ENCODE results near the gene NAP1L1. TPM values are rescaled to one million over a fixed set of nuclear protein-coding genes. Genes with fewer than 3 reads are reported as not detected.
A peak's percentile ranks its signal among the peaks of the same experiment; 100 is the strongest.

Gene NAP1L1
- total RNA-seq, 1 experiment from 2014 or later, result 946 TPM

DNA sequence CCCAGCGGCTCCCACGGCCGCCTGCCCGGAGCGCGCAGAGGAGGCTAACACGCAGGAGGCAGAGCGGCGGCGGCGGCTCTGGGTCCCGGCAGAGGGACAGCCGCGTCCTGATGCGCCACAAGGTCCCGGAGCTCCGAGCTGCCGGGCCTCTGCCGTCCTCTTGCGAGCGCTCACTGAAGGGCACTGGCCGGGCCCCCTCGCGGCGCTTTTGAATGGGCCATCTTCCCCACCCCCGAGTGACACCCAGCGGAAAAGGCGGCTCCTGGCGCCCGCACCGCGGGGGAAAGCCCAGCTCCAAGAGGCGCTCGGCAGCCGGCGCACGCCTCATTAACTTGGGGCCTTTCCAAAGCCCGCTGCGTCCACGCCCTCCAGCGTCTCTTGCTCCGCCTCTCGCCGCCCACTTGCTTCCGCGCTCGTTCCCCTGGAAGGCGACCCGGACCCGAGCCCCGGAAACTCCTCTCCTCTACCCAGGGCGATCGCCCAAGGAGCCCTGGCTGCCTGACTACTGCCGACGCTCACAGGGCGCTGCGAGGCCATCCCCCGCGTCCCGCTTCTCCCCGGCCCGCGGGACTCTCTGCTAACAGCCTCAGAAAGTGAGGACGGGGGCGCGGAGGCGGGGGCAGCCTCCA lies 53.0 kb downstream of the NAP1L1 start, which contains the start of gene PHLDA1 (continued):
- no peak for TF ChIP-seq STAT6 (CRISPR knock-in tag; conservative IDR thresholded peaks at IDR 0.05; ENCODE audit: low read depth)
- no peak for TF ChIP-seq NR1H2 (CRISPR knock-in tag; IDR thresholded peaks at IDR 0.05)
- TF ChIP-seq IRF1 (CRISPR knock-in tag; IDR thresholded peaks at IDR 0.05), result no peak
- TF ChIP-seq ZNF138 (CRISPR knock-in tag; conservative IDR thresholded peaks at IDR 0.05), result 0 out of 2 replicates have a peak, but pooled peaks have one; percentile 47
- TF ChIP-seq FOXK1 (CRISPR knock-in tag; IDR thresholded peaks at IDR 0.05), result no peak; the same call in none of the 2 replicates
- TF ChIP-seq ZNF671 (CRISPR knock-in tag; IDR thresholded peaks at IDR 0.05), result no peak
- TF ChIP-seq MXD4 (CRISPR knock-in tag; IDR thresholded peaks at IDR 0.05; ENCODE audit: borderline replicate concordance), result no peak
- TF ChIP-seq, protein P1, sequence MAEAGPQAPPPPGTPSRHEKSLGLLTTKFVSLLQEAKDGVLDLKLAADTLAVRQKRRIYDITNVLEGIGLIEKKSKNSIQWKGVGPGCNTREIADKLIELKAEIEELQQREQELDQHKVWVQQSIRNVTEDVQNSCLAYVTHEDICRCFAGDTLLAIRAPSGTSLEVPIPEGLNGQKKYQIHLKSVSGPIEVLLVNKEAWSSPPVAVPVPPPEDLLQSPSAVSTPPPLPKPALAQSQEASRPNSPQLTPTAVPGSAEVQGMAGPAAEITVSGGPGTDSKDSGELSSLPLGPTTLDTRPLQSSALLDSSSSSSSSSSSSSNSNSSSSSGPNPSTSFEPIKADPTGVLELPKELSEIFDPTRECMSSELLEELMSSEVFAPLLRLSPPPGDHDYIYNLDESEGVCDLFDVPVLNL (CRISPR knock-in tag; IDR thresholded peaks at IDR 0.05; ENCODE audit: borderline replicate concordance, low read depth), result no peak
- no peak for TF ChIP-seq ZNF416 (CRISPR knock-in tag; IDR thresholded peaks at IDR 0.05)
- no peak for TF ChIP-seq ZNF232 (CRISPR knock-in tag; IDR thresholded peaks at IDR 0.05)
- TF ChIP-seq ZNF219 (CRISPR knock-in tag; IDR thresholded peaks at IDR 0.05; ENCODE audit: borderline replicate concordance), result no peak; the same call in 1 of the 2 replicates
- TF ChIP-seq CREB1 (CRISPR knock-in tag; IDR thresholded peaks at IDR 0.05), result no peak
- TF ChIP-seq SOX15 (CRISPR knock-in tag; IDR thresholded peaks at IDR 0.05), result no peak
- peak; percentile 56; the same call in 1 of the 2 replicates for TF ChIP-seq JUN (CRISPR knock-in tag; IDR thresholded peaks at IDR 0.05)
- TF ChIP-seq, protein P2, sequence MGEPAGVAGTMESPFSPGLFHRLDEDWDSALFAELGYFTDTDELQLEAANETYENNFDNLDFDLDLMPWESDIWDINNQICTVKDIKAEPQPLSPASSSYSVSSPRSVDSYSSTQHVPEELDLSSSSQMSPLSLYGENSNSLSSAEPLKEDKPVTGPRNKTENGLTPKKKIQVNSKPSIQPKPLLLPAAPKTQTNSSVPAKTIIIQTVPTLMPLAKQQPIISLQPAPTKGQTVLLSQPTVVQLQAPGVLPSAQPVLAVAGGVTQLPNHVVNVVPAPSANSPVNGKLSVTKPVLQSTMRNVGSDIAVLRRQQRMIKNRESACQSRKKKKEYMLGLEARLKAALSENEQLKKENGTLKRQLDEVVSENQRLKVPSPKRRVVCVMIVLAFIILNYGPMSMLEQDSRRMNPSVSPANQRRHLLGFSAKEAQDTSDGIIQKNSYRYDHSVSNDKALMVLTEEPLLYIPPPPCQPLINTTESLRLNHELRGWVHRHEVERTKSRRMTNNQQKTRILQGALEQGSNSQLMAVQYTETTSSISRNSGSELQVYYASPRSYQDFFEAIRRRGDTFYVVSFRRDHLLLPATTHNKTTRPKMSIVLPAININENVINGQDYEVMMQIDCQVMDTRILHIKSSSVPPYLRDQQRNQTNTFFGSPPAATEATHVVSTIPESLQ (CRISPR knock-in tag; IDR thresholded peaks at IDR 0.05), result no peak
- TF ChIP-seq ATF3 (CRISPR knock-in tag; conservative IDR thresholded peaks at IDR 0.05), result no peak
- TF ChIP-seq TEAD1 (CRISPR knock-in tag; IDR thresholded peaks at IDR 0.05), result peak; percentile 75
- TF ChIP-seq ZNF317 (CRISPR knock-in tag; IDR thresholded peaks at IDR 0.05; ENCODE audit: borderline replicate concordance, low read depth), result no peak
- TF ChIP-seq, protein P3, sequence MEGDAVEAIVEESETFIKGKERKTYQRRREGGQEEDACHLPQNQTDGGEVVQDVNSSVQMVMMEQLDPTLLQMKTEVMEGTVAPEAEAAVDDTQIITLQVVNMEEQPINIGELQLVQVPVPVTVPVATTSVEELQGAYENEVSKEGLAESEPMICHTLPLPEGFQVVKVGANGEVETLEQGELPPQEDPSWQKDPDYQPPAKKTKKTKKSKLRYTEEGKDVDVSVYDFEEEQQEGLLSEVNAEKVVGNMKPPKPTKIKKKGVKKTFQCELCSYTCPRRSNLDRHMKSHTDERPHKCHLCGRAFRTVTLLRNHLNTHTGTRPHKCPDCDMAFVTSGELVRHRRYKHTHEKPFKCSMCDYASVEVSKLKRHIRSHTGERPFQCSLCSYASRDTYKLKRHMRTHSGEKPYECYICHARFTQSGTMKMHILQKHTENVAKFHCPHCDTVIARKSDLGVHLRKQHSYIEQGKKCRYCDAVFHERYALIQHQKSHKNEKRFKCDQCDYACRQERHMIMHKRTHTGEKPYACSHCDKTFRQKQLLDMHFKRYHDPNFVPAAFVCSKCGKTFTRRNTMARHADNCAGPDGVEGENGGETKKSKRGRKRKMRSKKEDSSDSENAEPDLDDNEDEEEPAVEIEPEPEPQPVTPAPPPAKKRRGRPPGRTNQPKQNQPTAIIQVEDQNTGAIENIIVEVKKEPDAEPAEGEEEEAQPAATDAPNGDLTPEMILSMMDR (IDR thresholded peaks at IDR 0.05), result no peak
- no peak for TF ChIP-seq ATF1 (CRISPR knock-in tag; IDR thresholded peaks at IDR 0.05)
- TF ChIP-seq TEAD4 (CRISPR knock-in tag; IDR thresholded peaks at IDR 0.05), result no peak
- TF ChIP-seq, protein P4, sequence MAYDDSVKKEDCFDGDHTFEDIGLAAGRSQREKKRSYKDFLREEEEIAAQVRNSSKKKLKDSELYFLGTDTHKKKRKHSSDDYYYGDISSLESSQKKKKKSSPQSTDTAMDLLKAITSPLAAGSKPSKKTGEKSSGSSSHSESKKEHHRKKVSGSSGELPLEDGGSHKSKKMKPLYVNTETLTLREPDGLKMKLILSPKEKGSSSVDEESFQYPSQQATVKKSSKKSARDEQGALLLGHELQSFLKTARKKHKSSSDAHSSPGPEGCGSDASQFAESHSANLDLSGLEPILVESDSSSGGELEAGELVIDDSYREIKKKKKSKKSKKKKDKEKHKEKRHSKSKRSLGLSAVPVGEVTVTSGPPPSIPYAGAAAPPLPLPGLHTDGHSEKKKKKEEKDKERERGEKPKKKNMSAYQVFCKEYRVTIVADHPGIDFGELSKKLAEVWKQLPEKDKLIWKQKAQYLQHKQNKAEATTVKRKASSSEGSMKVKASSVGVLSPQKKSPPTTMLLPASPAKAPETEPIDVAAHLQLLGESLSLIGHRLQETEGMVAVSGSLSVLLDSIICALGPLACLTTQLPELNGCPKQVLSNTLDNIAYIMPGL (CRISPR knock-in tag; IDR thresholded peaks at IDR 0.05), result peak; percentile 73; the same call in 1 of the 2 replicates
- peak; percentile 71; the same call in 1 of the 2 replicates for TF ChIP-seq TP53 (CRISPR knock-in tag; IDR thresholded peaks at IDR 0.05)
- TF ChIP-seq SMAD3 (CRISPR knock-in tag; IDR thresholded peaks at IDR 0.05; ENCODE audit: borderline replicate concordance), result no peak
- TF ChIP-seq ZNF512 (CRISPR knock-in tag; IDR thresholded peaks at IDR 0.05; ENCODE audit: borderline replicate concordance), result no peak
- TF ChIP-seq JAZF1 (CRISPR knock-in tag; IDR thresholded peaks at IDR 0.05), result no peak
- TF ChIP-seq EMX1 (CRISPR knock-in tag; IDR thresholded peaks at IDR 0.05), result no peak
- TF ChIP-seq RORB (CRISPR knock-in tag; IDR thresholded peaks at IDR 0.05), result no peak

Data from WTC11 (cell line).